Adrenal gland (tissue), 12 donors: ENCODE data around the gene PLXNA4. TPM values are rescaled to one million over a fixed set of nuclear protein-coding genes. Genes with fewer than 3 reads are reported as not detected.
"Not testable (repeated sequence)": the region's sequence is repeated elsewhere in the genome, so short reads cannot be mapped to it uniquely, and the experiment has no call there.

Source experiments
- DNase-seq, 7 donors: peaks; one replicate each; pipeline ENCODE4 v3.0.0-alpha.2; 2019 to 2020
- H3K27ac ChIP-seq, 5 donors: fragments of 200-600 bp; sonication (generic) in 4 of 5; 1 replicate in 3 of 5; 2 replicates in 2 of 5; pipeline versions ENCODE4 v1.5.1 to v1.8.0; 2016 to 2020; ENCODE audit warnings: mild to moderate bottlenecking in 1 of 5
- H3K27me3 ChIP-seq: fragments of 200-600 bp; 2 replicates; pipeline ENCODE4 v1.8.0; 2021
- H3K36me3 ChIP-seq, 2 donors: fragments of 200-600 bp; replicated peaks in 1 of 2; 1 replicate in 1 of 2; 2 replicates in 1 of 2; pipeline versions ENCODE4 v1.5.1 to v1.8.0; 2018 to 2022
- H3K4me1 ChIP-seq, 2 donors: fragments of 200-600 bp; replicated peaks in 1 of 2; 1 replicate in 1 of 2; 2 replicates in 1 of 2; pipeline versions ENCODE4 v1.5.1 to v1.8.0; 2018 to 2021
- H3K4me3 ChIP-seq, 4 donors: fragments of 200-600 bp; sonication (generic) in 3 of 4; one replicate each; pipeline ENCODE4 v1.5.1; 2016 to 2018
- H3K9me3 ChIP-seq, 3 donors: fragments of 200-600 bp; sonication (generic) in 1 of 3; replicated peaks in 1 of 3; 1 replicate in 2 of 3; 2 replicates in 1 of 3; pipeline versions ENCODE4 v1.5.1 to v1.8.0; 2016 to 2021
- POLR2A ChIP-seq, 2 donors: fragments of 450-650 bp; IDR thresholded peaks; one replicate each; pipeline ENCODE4 v1.6.1; 2017; ENCODE audit warnings: antibody characterized with exemption in 2 of 2, mild to moderate bottlenecking in 2 of 2, moderate library complexity in 1 of 2
- WGBS, 4 donors: extraction: QIAGEN DNeasy Blood & Tissue Kit in 2 of 4; methylation state at CpG; one replicate each; pipeline versions ENCODE4 v1.1.5 to v1.1.7; 2013 to 2017; 5-methylcytosine and 5-hydroxymethylcytosine counted together
- intact Hi-C, 2 donors: fragments of 100-400 bp; cut with DNase I; formaldehyde crosslinking; loops; one replicate each; pipeline versions ENCODE4 v1.14.1 to v1.15.0; 2022 to 2023
- polyA plus RNA-seq, 3 donors: library from polyadenylated mRNA; stranded (reverse); fragments of 200-250 nt in 2 of 3; fragments of 350-450 nt in 1 of 3; fragmentation: Illumina TruSeq in 1 of 3; extraction: RNeasy Lipid Tissue Mini Kit (QIAGEN cat#74804) in 1 of 3; gene quantifications; one replicate each; pipeline ENCODE4 v1.2.3, GENCODE V29; 2013 to 2014
- total RNA-seq, 9 donors: library from RNA; depleted of rRNA in 4 of 9; stranded (reverse); fragments of >200 nt in 4 of 9; fragments of 120-200 nt in 1 of 9; fragmentation: NEBNext Ultra II Directional in 1 of 9; extraction: Animal tissue kit (Norgen Biotek cat#: 25700) in 1 of 9; gene quantifications; one replicate each; pipeline versions ENCODE4 v1.1.0 to v1.2.4, GENCODE V29; 2013 to 2023
- TF ChIP-seq, protein P1 (sequence below), 6 experiments: fragments of 450-650 bp in 4 of 6; fragments of 200-600 bp in 2 of 6; sonication (generic) in 1 of 6; IDR thresholded peaks; 1 replicate in 5 of 6; 2 replicates in 1 of 6; pipeline versions ENCODE4 v1.5.1 to v1.8.0; 2016 to 2021; ENCODE audit warnings: antibody characterized with exemption in 6 of 6, mild to moderate bottlenecking in 2 of 6, moderate library complexity in 1 of 6
- donor health status: healthy with polysubstance abuse.
- donor health status: Bipolar disorder and iron deficiency.
- donor health status: DM: yes; HTN: yes; CAD: no.
- donor health status: DM: no; HTN: no; CAD: no.
- donor health status: DM: no; HTN: no; CAD: no.
- donor health status: DM: yes; HTN: yes; CAD: no.

The PLXNA4 gene
- total and polyA plus RNA-seq, 12 donors: 0.99 to 10.7 (median 3.6) TPM

DNA sequence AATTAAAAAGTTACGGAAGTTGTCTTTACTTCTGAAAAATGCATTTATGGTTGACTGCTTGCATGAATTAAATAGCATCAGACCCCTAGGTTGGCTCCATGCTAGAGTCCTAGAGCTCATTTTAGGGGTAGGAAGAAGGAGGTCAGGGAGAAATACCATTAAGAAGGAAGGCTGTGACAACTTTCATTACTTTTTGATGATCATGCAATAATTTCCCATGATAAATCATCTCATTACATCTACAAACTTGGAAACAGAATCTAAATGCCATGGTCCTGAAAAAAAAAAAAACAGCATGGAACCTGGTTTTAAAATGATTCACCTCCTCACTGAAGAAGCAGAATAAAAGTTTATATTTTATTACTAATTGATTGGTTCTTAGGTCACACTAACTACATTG is 20.3 kb upstream of the PLXNA4 start:
- intact Hi-C loops: no loop called here
- H3K4me3 ChIP-seq: no peak overlapping the region
- H3K27ac ChIP-seq: no peak overlapping the region
- WGBS, 4 donors: 73 to 82% (median 76%) methylated on average over 1 of the region's 1 CpG
- H3K9me3 ChIP-seq: peaks cover 0 to 6% (median 0%) of the 10 kb centered on the region in 3 donors
- H3K36me3 ChIP-seq: no peaks in the 10 kb centered on the region
- peaks cover 8% of the 10 kb centered on the region for H3K27me3 ChIP-seq
- H3K4me1 ChIP-seq: no peaks in the 10 kb centered on the region
- TF ChIP-seq, protein P1, sequence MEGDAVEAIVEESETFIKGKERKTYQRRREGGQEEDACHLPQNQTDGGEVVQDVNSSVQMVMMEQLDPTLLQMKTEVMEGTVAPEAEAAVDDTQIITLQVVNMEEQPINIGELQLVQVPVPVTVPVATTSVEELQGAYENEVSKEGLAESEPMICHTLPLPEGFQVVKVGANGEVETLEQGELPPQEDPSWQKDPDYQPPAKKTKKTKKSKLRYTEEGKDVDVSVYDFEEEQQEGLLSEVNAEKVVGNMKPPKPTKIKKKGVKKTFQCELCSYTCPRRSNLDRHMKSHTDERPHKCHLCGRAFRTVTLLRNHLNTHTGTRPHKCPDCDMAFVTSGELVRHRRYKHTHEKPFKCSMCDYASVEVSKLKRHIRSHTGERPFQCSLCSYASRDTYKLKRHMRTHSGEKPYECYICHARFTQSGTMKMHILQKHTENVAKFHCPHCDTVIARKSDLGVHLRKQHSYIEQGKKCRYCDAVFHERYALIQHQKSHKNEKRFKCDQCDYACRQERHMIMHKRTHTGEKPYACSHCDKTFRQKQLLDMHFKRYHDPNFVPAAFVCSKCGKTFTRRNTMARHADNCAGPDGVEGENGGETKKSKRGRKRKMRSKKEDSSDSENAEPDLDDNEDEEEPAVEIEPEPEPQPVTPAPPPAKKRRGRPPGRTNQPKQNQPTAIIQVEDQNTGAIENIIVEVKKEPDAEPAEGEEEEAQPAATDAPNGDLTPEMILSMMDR (IDR thresholded peaks at IDR 0.05): no peak
- no peak for TF ChIP-seq POLR2A (IDR thresholded peaks at IDR 0.05)
- no peak for DNase-seq

GRCh38 chr7:132594741-132595140 is 18.5 kb upstream of the PLXNA4 start:
- H3K27ac ChIP-seq, H3K9me3 ChIP-seq, H3K27me3 ChIP-seq, H3K4me1 ChIP-seq, intact Hi-C loops, DNase-seq, H3K36me3 ChIP-seq, H3K4me3 ChIP-seq: not testable (repeated sequence)
- WGBS, 4 donors: 70 to 90% (median 83%) methylated on average over 2 of the region's 2 CpGs

DNA sequence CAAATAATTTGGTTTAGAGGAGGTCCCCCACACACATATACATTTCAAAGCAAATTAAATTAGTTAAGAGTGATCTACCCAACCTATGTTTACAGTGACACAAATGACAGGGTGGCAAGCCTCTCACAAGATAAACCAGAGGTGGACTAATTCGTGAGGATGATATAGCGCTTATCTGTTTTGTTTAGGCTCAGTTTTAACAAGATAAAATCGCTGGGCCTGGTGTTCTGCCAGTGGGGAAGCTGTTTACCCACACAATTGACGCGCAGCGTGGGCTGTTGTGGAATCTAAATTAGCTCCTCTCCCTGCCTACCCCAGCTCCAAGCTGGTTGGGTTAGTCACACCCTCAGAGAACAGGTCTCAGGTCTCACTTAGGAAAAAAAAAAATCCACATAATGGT is 16.7 kb upstream of the PLXNA4 start:
- TF ChIP-seq, protein P1 (IDR thresholded peaks at IDR 0.05): no peak
- TF ChIP-seq POLR2A (IDR thresholded peaks at IDR 0.05): no peak
- H3K9me3 ChIP-seq: no peaks in the 10 kb centered on the region
- H3K27ac ChIP-seq: no peak overlapping the region
- H3K27me3 ChIP-seq: peaks cover 8% of the 10 kb centered on the region
- no peak overlapping the region for H3K4me3 ChIP-seq
- H3K36me3 ChIP-seq: no peaks in the 10 kb centered on the region
- H3K4me1 ChIP-seq: no peaks in the 10 kb centered on the region
- 66 to 71% (median 70%) methylated on average over 6 of the region's 6 CpGs for WGBS, 4 donors
- intact Hi-C loops: no loop called here
- DNase-seq: no peak

DNA sequence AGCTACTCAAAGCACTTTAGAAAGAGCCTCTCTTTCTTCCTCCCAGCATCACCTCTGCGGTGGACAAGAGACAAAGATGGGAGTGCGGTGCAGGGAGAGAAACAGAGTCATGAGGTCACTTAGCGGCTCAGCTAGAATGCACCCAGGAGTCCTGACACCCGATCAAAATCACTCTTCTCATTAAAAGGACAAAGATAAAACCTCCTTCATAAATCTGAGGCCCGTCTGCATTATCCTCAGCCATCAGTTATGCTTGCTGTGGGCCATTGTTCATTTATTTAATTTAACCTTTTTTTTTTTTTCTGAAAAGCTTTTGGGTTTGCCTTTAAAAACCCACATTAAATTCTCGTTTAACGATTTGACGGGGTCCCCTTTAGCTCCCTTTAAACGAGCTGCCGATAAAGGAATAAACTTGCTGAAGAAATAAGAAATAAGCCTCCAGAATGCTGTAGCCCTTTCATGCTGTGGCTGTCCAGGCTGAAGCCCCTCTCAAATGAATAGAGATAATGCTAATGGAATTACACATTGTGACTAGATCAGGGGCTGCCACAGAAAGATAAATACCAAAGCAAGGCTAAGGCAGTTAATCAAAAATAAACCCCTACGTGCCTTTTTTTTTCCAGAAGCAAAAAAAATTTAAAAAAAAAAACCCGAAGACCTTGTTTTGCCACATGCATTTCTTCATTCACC is 16.1 kb upstream of the PLXNA4 start:
- TF ChIP-seq POLR2A (IDR thresholded peaks at IDR 0.05): no peak
- TF ChIP-seq, protein P1 (IDR thresholded peaks at IDR 0.05): no peak
- Histone ChIP-seq H3K36me3 (no peaks in the 10 kb centered on the region), H3K27me3 (peaks cover 8% of the 10 kb centered on the region), H3K4me1 (no peaks in the 10 kb centered on the region), H3K9me3 (no peaks in the 10 kb centered on the region), H3K4me3 (no peak overlapping the region), H3K27ac (no peak overlapping the region)
- DNase-seq: no peak
- 51 to 69% (median 62%) methylated on average over 12 of the region's 12 CpGs for WGBS, 4 donors
- intact Hi-C loops: no loop called here

GRCh38 chr7:132590162-132590561 is 13.9 kb upstream of the PLXNA4 start:
- Histone ChIP-seq H3K4me1 (no peaks in the 10 kb centered on the region), H3K4me3 (no peak overlapping the region), H3K27ac (no peak overlapping the region), H3K9me3 (no peaks in the 10 kb centered on the region), H3K27me3 (peaks cover 8% of the 10 kb centered on the region), H3K36me3 (no peaks in the 10 kb centered on the region)
- intact Hi-C loops: no loop called here
- no peak for DNase-seq
- WGBS, 4 donors: 78 to 83% (median 80%) methylated on average over 4 of the region's 4 CpGs
- TF ChIP-seq, protein P1 (IDR thresholded peaks at IDR 0.05): no peak
- no peak for TF ChIP-seq POLR2A (IDR thresholded peaks at IDR 0.05)
